IPS-18c (cell line): ENCODE results near the gene DDX11.
"Not testable (repeated sequence)": the region's sequence is repeated elsewhere in the genome, so short reads cannot be mapped to it uniquely, and the experiment has no call there.

Source experiments
- H3K4me3 ChIP-seq: 2 replicates; pipeline ENCODE4 v1.7.0; 2013; ENCODE audit warnings: low read depth, mild to moderate bottlenecking, low read length, moderate library complexity; ENCODE audit not compliant: insufficient read depth
- H3K9me3 ChIP-seq: one replicate; pipeline ENCODE4 v1.6.1; 2013; ENCODE audit warnings: mild to moderate bottlenecking, low read length, moderate library complexity; ENCODE audit not compliant: control insufficient read depth, insufficient read depth

DDX11 gene

GRCh38 chr12:31089072-31089471 lies 15.4 kb downstream of the DDX11 start:
- H3K9me3 ChIP-seq: no peaks in the 10 kb centered on the region
- H3K4me3 ChIP-seq: no peak overlapping the region

- not testable (repeated sequence) for H3K9me3 ChIP-seq, H3K4me3 ChIP-seq
These were observed 18.0 kb downstream of the DDX11 start for GRCh38 chr12:31091629-31092028.

DNA sequence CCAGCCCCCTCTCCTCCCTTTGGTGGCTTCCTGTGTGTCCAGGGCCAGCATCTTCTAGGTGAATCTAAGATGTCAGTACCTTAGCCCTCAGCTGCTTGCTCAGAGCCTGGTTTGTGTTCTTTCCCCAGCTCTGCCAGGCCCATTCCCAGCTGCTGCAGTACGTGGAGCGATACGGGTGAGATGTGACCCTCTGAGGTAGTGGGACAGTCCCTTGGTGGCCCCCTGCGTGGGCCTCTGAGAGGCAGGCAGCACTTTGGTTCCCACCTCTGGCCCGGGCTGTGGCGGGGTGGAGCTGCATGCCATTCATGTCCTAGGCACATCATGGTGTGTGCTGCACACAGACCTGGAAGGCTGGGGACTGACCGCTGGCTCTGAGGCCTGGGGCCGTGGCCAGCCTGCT lies 19.1 kb downstream of the DDX11 start:
- not testable (repeated sequence) for H3K4me3 ChIP-seq, H3K9me3 ChIP-seq

- not testable (repeated sequence) for H3K4me3 ChIP-seq, H3K9me3 ChIP-seq
These were observed 21.6 kb downstream of the DDX11 start for GRCh38 chr12:31095080-31095860.

- H3K9me3 ChIP-seq, H3K4me3 ChIP-seq: not testable (repeated sequence)
These were observed 22.8 kb downstream of the DDX11 start for GRCh38 chr12:31096251-31097065.

DNA sequence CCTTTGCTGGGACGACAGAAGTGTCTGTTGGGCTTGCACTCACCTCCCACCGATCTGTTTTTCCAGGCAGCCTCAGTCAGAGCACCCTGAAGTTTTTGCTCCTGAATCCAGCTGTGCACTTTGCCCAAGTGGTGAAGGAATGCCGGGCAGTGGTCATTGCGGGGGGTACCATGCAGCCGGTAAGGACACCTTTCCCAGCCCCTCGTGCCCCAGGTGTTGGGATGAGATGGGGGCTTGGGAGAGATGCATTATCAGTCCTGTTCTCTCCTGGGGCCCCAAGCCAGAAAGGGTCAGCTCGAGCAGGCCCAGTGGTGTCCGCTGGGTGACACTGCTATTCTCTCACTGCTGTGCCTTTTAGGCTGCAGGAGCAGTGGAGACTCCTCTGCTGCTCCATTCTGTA lies 24.2 kb downstream of the DDX11 start:
- H3K4me3 ChIP-seq, H3K9me3 ChIP-seq: not testable (repeated sequence)

- H3K9me3 ChIP-seq, H3K4me3 ChIP-seq: not testable (repeated sequence)
These were observed 24.7 kb downstream of the DDX11 start for GRCh38 chr12:31098363-31098762.

GRCh38 chr12:31098771-31099170 lies 25.1 kb downstream of the DDX11 start:
- H3K4me3 ChIP-seq, H3K9me3 ChIP-seq: not testable (repeated sequence)

GRCh38 chr12:31099434-31099833 lies 25.8 kb downstream of the DDX11 start:
- not testable (repeated sequence) for H3K9me3 ChIP-seq, H3K4me3 ChIP-seq

GRCh38 chr12:31100503-31101208 lies 27.0 kb downstream of the DDX11 start:
- not testable (repeated sequence) for H3K9me3 ChIP-seq, H3K4me3 ChIP-seq

- H3K4me3 ChIP-seq, H3K9me3 ChIP-seq: not testable (repeated sequence)
These were observed 28.5 kb downstream of the DDX11 start for GRCh38 chr12:31102125-31102524.

DNA sequence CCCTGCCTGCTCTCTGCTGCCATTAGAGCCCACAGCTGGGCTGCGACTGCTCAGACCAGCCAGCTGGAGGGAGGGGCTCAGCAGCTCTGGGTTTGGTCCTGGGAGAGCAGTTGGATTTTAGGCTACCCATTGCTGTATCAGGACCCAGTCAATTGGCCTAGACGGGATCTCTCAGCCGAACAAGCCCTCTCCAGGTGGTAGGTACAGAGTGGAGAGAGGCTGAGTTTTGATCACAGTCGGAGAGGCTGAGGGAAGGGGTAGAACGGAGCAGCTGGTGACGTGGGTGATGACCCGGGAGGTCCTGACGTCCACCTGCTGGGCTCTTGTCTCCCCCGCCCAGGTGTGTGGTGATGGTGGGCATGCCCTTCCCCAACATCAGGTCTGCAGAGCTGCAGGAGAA lies 28.9 kb downstream of the DDX11 start:
- H3K4me3 ChIP-seq, H3K9me3 ChIP-seq: not testable (repeated sequence)

- H3K4me3 ChIP-seq, H3K9me3 ChIP-seq: not testable (repeated sequence)
These were observed 29.9 kb downstream of the DDX11 start for GRCh38 chr12:31103561-31103975.

GRCh38 chr12:31104220-31104619 lies 30.6 kb downstream of the DDX11 start:
- H3K4me3 ChIP-seq: not testable (repeated sequence)

DNA sequence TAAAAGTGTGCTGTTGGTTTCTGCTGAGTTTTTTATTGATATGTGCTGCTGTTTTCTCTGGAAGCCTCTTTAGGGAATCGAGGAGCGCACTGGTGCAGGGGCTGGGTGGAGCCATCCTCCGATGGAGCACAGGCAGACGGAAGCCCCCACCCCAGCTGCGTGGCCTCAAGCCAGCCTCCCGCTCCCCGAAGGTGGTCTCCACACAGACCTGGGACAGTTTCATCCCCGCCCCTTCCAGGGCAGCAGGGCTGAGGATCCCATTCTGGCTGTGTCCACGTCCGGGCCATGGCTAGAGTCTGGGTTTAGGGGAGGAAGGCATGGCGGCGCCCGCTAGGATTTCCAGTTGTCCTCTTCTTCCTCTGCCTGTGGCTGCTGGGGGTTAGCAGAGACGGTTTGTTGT lies 31.1 kb downstream of the DDX11 start:
- H3K4me3 ChIP-seq, H3K9me3 ChIP-seq: not testable (repeated sequence)

More at GRCh38 chr12:31104220-31104619, 30.6 kb downstream of the DDX11 start:
- H3K9me3 ChIP-seq: not testable (repeated sequence)

DNA sequence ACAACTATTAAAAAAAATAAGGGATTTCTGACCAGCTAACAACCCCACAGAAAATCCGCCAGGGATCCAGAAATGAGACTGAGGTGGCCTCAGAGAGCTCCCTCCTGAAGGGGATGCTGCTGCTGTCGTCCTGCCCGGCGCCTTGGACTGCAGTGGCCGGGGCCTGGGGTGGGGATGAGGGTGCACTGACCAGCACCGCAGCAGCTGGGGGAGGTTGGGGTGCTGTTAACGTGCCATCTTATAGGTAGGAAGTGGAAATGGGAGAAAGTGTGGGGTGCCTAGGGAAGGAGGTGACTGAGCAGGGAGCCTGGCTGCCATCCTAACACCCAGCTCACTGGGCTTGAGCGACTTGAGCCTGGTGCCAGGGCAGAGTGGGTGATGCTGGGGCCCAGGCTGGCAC lies 32.0 kb downstream of the DDX11 start:
- Histone ChIP-seq H3K9me3 (no peaks in the 10 kb centered on the region), H3K4me3 (no peak overlapping the region)

- Histone ChIP-seq H3K9me3 (no peaks in the 10 kb centered on the region), H3K4me3 (no peak overlapping the region)
These were observed 32.6 kb downstream of the DDX11 start for GRCh38 chr12:31106101-31106803.
